Muscle layer of colon (tissue), 2 donors: ENCODE data around the gene GABARAPL2.
A peak's percentile ranks its signal among the peaks of the same experiment; 100 is the strongest.

ENCODE experiments used
- H3K27ac ChIP-seq: one replicate; pipeline ENCODE4 v1.7.0; 2013; ENCODE audit warnings: low read depth, mild to moderate bottlenecking, low read length, moderate library complexity
- H3K27me3 ChIP-seq, 2 donors: one replicate each; pipeline ENCODE4 v1.7.0; 2013; ENCODE audit warnings: low read length in 2 of 2, mild to moderate bottlenecking in 2 of 2; ENCODE audit not compliant: insufficient read depth in 2 of 2, control insufficient read depth in 1 of 2
- H3K36me3 ChIP-seq: one replicate; pipeline ENCODE4 v1.7.0; 2013; ENCODE audit warnings: mild to moderate bottlenecking, low read length; ENCODE audit not compliant: insufficient read depth
- H3K4me1 ChIP-seq: one replicate; pipeline ENCODE4 v1.7.0; 2013; ENCODE audit warnings: mild to moderate bottlenecking, low read length; ENCODE audit not compliant: insufficient read depth
- H3K4me3 ChIP-seq, 2 donors: one replicate each; pipeline ENCODE4 v1.7.0; 2013; ENCODE audit warnings: low read length in 2 of 2, low read depth in 1 of 2, mild to moderate bottlenecking in 1 of 2, moderate library complexity in 1 of 2
- H3K9ac ChIP-seq: one replicate; pipeline ENCODE4 v1.7.0; 2013; ENCODE audit warnings: low read length
- H3K9me3 ChIP-seq: one replicate; pipeline ENCODE4 v1.7.0; 2013; ENCODE audit warnings: mild to moderate bottlenecking, low read length
- donor health status: abdominal sarcoma.
- donor health status: Adenocarcinoma of cecum.

Gene GABARAPL2

DNA sequence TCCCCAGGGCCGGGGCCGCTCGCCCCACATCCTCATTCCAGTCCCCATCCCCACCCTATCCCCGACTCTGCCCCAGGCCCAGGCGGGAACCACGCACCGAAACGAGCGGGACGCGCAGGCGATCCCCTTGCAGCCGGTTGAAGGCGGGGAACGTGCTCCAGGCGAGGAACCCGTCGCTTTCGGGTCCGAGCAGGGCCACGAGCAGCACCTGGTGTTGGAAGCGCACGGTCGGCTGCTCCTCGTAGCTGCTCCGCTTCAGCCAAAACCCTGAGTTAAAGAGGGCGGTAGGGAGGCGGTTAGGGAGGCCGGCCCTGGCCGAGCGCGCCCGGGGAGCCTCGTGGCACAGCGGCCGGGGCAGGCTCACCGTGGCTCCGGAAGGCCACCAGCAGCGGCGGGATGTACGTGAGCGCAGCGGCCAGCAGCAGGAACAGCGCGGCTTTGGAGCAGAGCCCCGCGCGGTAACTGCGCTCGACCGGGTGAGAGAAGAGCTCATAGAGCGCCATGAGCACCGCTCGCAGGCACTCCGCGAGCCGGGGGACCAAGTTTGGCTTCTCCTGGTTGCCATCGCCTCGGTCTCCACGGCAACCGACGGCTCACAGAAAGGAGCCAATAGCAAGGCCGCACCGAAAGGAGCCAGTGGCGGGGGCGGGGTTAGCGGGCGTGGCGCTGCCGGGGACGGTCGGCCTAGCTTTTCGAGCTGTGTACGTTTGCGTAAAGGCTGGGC is 10.3 kb upstream of the GABARAPL2 start, which contains the start of gene TMEM231:
Gene TMEM231 (minus strand): TSS at position 546 of the 724 bp plus-strand sequence. CDS start 43 bp downstream, at position 503.
- H3K9ac ChIP-seq = peak within 1 kb of the TSS; percentile 11
- H3K27me3 ChIP-seq = no peaks in the 10 kb centered on the region

DNA sequence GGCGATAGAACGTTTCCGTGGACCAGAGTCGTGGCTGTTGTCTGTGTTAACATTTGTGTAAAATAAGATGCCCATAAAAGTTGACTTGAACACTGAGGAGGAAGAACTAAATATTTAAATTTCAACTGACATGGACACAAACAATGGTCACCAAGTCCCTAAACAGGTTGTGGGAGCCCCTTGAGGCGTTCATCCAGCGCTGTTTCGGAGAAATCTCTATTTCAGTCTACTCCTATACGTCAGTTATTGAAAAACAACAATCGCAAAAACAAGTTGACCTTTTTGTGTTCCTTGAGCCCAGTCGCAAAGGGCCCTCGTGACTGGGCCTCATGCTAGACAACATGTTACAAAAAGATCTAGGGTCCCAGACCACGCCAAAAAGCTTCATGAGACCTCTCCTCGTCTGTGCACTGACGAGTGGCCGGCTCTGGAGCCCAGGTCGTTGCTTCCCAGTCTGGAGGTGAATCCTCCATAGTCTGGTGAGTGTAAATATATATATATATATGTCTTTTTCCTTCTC is 9.7 kb upstream of the GABARAPL2 start:
- H3K27ac ChIP-seq = peak overlapping the region; percentile 90
- H3K4me3 ChIP-seq = peak overlapping the region in 1 of 2 donors; percentile 81
- H3K9ac ChIP-seq = peak overlapping the region; percentile 11
- no peaks in the 10 kb centered on the region for H3K36me3 ChIP-seq
- no peaks in the 10 kb centered on the region for H3K27me3 ChIP-seq
- H3K9me3 ChIP-seq = no peaks in the 10 kb centered on the region
- H3K4me1 ChIP-seq = peaks cover 9% of the 10 kb centered on the region

More for the DNA sequence above, 10.3 kb upstream of the GABARAPL2 start, which contains the start of gene TMEM231:
- H3K9me3 ChIP-seq = no peaks in the 10 kb centered on the region
- peak within 1 kb of the TSS; percentile 90 for H3K27ac ChIP-seq
- peaks cover 9% of the 10 kb centered on the region for H3K4me1 ChIP-seq
- H3K36me3 ChIP-seq = no peaks in the 10 kb centered on the region
- H3K4me3 ChIP-seq = peak within 1 kb of the TSS; percentile 81

DNA sequence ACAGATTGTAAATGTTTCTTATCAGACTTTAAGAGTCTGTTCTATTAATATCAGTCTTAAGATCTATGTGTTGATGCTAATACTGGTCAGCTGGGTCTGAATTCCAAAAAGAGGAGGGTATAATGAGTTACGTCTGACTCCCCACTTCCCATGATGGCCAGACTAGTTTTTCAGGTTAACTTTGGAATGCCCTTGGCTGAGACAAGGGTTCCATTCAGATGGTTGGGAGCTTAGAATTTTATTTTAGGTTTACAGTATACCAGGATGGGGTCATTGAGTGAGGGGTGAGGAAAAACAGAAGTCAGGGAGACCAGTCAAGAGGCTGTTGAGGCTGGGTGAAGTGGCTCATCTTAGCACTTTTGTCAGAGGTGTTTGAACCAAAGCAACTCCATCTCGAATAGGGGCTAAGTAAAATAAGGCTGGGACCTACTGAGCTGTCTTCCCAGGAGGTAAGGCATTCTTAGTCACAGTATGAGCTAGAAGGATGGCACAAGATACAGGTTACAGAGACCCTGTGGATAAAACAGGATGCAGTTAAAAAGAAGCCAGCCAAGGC is 7.3 kb upstream of the GABARAPL2 start:
- H3K36me3 ChIP-seq = no peaks in the 10 kb centered on the region
- no peak overlapping the region for H3K27ac ChIP-seq
- H3K9ac ChIP-seq = no peak overlapping the region
- no peak overlapping the region for H3K4me3 ChIP-seq
- no peaks in the 10 kb centered on the region for H3K27me3 ChIP-seq
- peaks cover 9% of the 10 kb centered on the region for H3K4me1 ChIP-seq
- H3K9me3 ChIP-seq = no peaks in the 10 kb centered on the region

DNA sequence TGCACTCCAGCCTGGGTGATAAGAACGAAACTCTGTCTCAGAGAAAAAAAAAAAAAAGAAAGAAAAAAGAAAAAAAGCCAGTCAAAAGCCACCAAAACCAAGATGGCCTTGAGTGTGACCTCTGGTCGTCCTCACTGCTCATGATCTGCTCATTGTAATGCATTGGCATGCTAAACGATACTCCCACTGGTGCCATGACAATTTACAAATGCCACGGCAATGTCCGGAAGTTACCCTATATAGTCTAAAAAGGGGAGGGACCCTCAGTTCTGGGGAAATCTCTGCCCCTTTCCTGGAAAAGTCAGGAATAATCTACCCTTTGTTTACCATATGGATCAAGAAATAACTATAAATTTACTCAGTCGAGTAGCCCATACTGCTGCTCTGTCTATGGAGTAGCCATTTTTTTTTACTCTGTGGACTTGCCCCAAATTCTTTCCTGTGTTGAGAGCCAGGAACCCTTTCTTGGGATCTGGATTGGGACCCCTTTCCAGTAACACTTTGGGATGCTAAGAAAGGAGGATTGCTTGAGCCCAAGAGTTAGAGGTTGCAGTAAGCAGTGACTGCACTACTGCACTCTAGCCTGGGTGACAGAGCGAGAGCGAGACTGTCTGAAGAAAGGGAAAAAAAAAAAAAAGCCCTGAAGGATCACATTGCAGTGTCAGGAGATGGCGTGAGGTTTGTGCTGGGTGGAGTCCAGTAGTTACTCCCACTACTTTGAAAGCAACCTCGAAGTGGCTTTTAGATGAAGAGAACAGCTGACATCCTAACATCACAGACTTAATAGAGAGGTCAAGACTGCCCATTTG is 6.4 kb upstream of the GABARAPL2 start:
- H3K9me3 ChIP-seq = no peaks in the 10 kb centered on the region
- no peak overlapping the region for H3K27ac ChIP-seq

DNA sequence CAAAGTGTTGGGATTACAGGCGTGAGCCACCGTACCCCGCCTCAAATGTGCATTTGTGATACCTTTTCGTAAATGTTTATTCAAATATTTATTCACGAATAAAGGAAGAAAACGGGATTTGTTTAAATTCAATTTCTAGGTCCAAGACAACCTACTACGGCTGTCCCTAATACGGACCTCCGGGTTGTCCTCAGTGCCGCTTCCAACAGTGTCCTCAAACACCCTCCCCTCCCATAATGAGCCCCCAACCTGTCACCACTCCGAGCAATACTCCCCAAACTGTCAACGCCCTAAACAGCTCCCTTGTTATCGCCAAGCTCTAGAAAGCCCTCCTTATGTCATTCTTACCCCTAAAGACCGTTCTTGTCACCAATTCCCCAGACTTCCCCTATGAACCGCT is 539 bp upstream of the GABARAPL2 start:
- H3K4me1 ChIP-seq = peaks cover 31% of the 10 kb centered on the region

More for the DNA sequence above, 6.4 kb upstream of the GABARAPL2 start:
- Histone ChIP-seq H3K4me1 (peaks cover 5% of the 10 kb centered on the region), H3K4me3 (no peak overlapping the region), H3K36me3 (no peaks in the 10 kb centered on the region), H3K27me3 (no peaks in the 10 kb centered on the region), H3K9ac (no peak overlapping the region)

DNA sequence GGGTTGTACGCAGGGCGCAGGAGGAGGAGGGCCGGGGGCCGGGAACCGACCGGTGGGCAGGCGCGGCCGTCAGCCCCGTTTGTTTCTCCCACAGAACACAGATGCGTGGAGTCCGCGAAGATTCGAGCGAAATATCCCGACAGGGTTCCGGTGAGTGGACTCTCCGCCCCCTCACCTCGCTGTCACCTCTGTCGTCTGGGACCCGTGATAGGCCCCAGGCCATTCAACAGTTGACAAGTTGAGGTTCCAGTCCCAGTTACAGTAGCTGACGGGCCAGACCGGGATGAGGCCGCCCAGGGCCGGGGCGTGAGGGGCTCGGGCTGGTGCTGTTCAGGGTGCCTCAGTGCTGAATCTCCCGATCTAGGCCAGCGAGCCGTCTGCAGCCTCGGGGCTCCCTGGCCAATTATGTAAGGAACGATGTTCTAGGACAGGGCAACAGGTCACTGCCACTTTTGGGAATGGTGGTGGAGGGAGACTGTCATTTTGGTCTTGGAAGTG is 628 bp downstream of the GABARAPL2 start:
- H3K27me3 ChIP-seq = no peaks in the 10 kb centered on the region
- peak overlapping the region; percentile 79 for H3K27ac ChIP-seq
- H3K4me1 ChIP-seq = peaks cover 31% of the 10 kb centered on the region
- H3K9me3 ChIP-seq = no peaks in the 10 kb centered on the region
- H3K9ac ChIP-seq = peak overlapping the region; percentile 88
- H3K4me3 ChIP-seq = peak overlapping the region; percentile 97 to 99
- H3K36me3 ChIP-seq = peaks cover 34% of the 10 kb centered on the region

More for the DNA sequence above, 539 bp upstream of the GABARAPL2 start:
- H3K36me3 ChIP-seq = peaks cover 28% of the 10 kb centered on the region
- H3K4me3 ChIP-seq = peak overlapping the region; percentile 97 to 99
- peak overlapping the region; percentile 79 for H3K27ac ChIP-seq
- H3K9me3 ChIP-seq = no peaks in the 10 kb centered on the region
- peak overlapping the region; percentile 29 for H3K9ac ChIP-seq
- no peaks in the 10 kb centered on the region for H3K27me3 ChIP-seq

DNA sequence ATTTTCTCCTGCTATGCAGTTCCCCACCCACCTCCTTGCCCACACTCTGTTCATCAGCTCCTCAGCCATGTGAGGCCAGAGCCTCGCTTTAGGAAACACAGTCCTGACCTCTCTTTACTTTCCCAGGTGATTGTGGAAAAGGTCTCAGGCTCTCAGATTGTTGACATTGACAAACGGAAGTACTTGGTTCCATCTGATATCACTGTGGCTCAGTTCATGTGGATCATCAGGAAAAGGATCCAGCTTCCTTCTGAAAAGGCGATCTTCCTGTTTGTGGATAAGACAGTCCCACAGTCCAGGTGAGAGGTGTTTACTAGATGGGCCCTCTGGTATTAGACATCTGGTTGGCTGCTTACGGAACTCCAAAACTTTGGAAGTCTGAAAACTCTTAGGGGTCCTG is 1.7 kb downstream of the GABARAPL2 start:
- Histone ChIP-seq H3K36me3 (peaks cover 45% of the 10 kb centered on the region), H3K4me1 (peaks cover 34% of the 10 kb centered on the region), H3K9ac (no peak overlapping the region), H3K27ac (no peak overlapping the region), H3K27me3 (no peaks in the 10 kb centered on the region), H3K4me3 (no peak overlapping the region), H3K9me3 (no peaks in the 10 kb centered on the region)

DNA sequence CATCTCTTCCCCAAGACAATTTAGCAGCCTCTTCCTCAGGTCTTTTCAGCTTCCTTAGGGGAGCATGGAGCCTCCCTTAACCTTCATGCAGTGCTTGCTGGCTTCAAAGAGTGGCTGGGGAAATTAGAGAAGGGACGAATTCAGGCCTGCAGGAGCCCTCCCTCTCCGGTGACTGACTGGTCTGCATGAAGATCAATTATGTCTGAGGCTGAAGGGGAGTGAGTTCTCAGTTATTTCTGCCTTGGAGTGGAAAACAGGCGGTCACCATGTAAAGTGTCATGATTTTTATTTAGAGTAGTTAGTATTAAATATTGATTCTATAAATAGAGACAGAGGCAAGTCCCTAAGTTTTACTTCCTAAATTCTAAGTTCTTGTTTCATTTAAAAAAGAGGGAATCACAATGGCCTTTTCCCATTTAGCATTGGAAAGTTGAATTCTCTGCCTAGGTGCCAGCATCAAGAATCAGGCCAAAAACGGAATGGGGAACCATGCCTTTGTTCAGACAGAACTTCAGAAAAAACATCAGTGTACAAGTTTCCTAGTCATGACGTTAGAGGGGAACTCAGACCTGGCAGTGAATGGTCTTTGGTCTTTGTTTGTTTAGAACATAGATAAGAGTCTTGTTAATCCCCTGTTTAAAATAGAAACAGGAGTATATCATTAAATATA is 4.4 kb downstream of the GABARAPL2 start:
- no peaks in the 10 kb centered on the region for H3K9me3 ChIP-seq
- no peaks in the 10 kb centered on the region for H3K27me3 ChIP-seq
- H3K27ac ChIP-seq = no peak overlapping the region
- H3K36me3 ChIP-seq = peaks cover 66% of the 10 kb centered on the region
- peaks cover 39% of the 10 kb centered on the region for H3K4me1 ChIP-seq
- H3K4me3 ChIP-seq = no peak overlapping the region
- H3K9ac ChIP-seq = no peak overlapping the region

DNA sequence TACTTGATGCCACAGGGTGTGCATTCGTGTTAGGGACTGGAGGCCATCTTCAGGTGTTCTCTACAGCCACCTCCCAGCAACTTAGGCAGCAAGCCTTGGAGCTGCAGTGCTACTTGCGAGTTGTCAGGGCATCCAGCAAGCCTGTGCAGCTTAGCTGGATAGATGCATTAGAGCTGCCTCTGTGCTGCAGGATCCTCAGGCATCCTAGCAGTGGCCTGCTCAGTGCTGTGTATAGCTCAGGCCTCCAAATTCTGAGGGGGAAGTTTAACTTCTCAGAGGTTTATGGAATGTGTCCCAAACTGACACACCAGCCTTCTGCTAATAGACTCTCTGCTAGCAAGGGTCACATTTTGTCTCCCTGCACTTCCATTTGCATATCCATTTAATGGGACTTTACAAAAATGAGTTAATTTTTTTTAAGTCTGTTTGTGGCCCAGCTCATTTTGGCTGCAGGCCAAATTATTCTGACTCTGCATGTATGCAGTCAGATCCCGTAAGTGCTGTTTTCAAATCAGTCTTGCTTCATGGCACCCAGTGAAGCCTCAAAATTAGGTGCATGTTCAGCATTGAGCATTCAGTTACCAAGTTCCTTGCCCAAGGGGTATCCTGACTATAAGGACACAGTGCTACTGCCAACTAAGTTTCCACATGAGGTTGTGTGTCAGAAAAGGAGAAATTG is 6.8 kb downstream of the GABARAPL2 start:
- H3K36me3 ChIP-seq = peaks cover 83% of the 10 kb centered on the region
- no peaks in the 10 kb centered on the region for H3K9me3 ChIP-seq
- H3K27me3 ChIP-seq = no peaks in the 10 kb centered on the region
- H3K4me3 ChIP-seq = no peak overlapping the region
- H3K4me1 ChIP-seq = peaks cover 33% of the 10 kb centered on the region
- no peak overlapping the region for H3K9ac ChIP-seq
- no peak overlapping the region for H3K27ac ChIP-seq

DNA sequence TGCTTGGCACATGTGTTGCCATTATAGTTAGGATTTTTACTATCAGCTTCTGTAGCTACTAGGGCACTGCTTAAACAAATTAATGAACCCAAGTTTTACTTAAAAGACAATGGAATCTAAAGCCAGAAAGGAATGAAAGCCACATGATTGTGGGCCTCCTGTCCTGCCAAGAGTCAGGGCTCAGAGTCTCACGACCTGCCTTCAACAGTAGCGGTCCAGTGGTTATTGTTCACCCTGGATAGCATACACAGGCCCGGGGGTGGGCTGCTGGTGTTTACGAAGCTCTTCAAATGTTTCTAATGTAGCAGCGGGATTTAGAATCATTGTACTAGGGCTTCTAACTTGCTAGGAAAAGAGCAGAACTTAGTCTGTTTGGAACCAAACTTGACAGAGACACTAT is 7.8 kb downstream of the GABARAPL2 start:
- no peak overlapping the region for H3K4me3 ChIP-seq
- peaks cover 79% of the 10 kb centered on the region for H3K36me3 ChIP-seq
- H3K9ac ChIP-seq = no peak overlapping the region
- H3K4me1 ChIP-seq = peaks cover 23% of the 10 kb centered on the region
- no peak overlapping the region for H3K27ac ChIP-seq
- no peaks in the 10 kb centered on the region for H3K9me3 ChIP-seq
- no peaks in the 10 kb centered on the region for H3K27me3 ChIP-seq
